NCI-H510A (cell line): Measurements from ENCODE around the gene TMEM247.

ENCODE experiments used
- DNase-seq: peaks from one replicate; lab custom pipeline; 2025; lab: John Stamatoyannopoulos, UW

The TMEM247 gene

DNA sequence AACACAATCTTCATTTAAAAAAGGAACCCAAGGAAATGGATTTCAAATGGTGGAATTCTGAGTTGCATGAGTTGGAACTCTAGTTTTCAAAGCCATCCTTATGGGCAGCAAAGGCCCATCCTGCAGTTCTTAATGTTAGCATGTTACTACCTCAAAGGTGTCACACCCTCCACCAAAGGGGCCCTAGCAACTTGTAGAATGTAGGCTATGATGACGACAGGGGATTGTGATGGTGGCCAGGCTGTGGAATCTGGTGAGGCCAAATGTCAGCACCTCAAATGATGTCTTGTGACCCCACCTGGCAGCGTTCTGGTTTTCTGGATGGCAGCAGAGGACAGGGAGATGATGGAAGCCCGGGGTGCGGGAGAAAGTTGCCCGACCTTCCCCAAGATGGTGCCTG lies at the start of gene TMEM247:
Gene TMEM247, plus strand, starts transcription at position 301 of the 400 bp plus-strand sequence.
- no peak for DNase-seq

DNA sequence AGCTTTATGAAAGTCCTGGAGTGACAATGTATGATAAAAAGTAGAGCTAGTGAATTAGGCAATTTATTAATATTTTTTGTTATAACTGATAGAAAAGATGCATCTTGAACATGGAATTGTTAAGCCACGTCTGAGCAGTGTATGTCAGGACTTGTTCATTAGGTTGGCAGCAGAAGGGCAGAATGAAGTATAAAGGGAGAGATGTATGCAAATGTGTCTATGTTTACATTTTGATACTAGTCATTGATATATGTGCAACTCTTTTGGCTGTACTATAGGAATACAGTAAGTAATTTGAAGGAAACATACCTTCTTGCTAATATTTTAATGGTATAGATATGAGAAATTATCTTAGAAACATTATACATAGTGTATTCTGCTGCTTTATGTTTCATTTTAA lies 49.0 kb upstream of the TMEM247 start:
- DNase-seq, result no peak

DNA sequence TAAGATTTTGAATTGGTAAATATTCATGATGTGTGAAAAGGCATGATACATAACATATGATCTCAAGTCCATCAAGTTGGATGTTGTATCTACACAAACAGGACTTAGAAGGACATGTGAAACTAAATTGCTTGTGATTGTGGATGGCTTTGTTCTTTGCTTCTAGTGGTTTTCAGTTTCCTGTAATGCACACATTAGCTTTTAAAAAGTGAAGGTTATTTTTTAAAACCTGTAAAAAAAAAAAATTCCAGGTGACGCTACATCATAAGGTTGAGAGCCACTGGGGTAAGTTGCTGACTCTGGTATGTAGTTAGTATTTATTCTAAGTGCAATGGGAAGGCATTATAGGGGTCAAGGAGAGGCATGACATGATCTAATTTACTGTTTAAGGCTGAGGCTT lies 48.4 kb upstream of the TMEM247 start:
- no peak for DNase-seq

DNA sequence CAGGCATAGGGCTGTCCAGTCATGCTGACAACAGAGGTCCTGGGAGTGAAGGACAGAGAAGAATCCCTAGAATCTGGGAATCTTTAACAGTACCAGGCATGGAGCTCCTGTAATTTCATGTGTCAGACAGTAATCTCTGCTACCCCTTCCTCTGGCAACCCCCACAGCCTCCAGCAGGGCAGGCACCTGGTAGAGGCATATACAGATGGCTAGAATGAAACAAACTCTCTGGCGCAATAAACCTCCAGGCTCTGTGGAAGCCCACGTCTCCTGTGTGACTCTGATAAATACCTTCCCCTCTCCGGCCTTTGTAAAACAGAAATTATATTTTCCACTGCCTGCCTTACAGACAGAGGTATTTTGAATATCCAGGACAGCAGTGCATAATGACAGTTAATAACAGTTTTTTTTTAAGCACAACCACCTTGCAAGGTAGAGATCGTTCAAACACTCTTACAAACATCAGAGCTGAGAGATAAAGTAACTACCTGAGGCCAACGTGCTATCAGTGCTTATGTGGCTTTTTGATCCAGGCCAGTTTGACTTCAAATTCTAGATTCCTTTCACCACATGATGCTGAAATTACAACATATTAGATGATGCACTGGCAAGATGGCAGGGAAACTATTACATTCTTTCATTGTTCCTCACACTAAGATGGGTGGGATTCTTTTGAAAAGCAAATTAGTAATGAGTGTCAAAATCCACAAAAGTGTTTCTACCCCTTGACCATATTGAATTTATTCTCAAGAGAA lies 47.7 kb upstream of the TMEM247 start:
- no peak for DNase-seq

DNA sequence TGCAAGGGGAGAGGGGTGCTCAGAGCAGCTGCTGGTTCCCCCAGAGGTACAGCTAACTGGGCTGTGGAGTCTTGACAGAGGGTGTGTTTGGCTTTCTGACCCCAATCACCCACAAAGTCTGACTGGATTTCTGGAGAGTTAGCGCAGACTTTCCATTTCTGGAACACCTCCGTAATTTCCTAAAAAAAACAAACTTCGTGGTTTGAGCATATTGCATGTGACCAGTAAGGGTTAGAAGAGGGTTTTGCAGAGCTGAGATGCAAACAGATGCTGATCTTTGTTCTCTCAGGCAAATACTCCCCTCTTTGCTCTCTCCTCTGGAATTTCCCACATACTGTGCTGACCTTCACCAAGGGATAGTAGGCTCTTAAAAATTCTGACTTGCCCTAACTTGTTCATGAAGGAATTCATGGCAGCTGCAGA lies 44.5 kb upstream of the TMEM247 start:
- no peak for DNase-seq

DNA sequence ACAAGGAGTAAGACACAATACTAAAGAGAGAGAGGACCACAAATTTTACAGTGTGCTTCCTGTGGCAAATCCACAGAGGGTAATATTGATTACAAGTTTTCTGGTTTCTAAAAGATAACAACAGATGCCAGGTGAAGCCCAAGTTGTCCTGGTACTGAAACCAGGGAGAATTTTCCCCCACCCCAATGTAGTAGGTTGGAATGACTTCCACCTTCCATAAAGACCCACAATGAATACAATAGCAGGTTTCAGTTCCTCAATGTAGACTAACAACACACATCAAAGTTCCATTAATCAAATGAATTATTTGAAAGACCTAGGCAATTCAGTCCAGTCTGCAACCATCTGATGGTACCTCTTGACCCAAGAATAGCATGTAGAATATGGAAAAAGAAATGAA lies 44.0 kb upstream of the TMEM247 start:
- no peak for DNase-seq

DNA sequence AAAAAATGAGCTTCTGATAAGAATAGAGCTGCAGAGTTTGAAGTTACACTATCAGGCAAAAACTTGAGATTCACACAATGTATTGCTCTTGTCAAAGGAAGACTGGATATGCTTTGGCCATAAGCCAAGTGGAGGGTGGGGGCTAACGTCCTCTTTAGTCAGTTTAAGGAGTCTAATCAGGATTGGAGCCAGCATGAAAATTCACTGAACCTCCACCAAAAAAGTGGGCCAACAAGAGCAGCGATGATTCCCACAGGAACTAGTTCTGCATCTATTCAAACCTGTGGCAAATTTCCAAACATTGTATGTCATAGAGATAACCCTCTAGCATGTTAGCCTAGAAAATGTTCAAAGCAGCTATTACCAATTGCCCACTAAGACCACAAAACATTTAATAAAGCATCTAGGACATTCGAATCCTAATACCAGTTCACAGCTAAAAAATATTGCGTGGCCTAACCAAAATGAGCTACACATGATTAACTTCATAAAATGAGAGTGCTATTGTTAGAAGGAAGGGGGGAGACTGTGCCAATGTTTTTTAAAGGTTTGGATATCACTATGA lies 43.5 kb upstream of the TMEM247 start:
- DNase-seq, result no peak

DNA sequence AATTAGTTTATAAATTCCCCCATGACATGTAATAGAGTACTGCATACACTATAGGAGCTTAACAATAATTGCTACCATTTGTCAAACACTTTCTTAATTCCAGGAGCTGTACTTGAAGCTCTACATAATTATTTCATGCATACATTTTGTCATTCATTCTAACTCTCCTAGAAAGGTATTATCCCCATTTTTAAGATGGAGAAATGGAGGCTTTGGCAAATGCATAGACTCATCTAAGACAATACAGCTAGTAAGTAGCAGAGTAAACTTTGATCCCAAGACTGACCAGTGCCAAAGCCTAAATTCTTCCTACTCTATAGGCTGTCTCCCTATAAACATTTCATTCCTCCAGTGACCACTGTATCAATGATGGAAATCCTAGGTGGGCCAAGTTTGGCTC lies 42.6 kb upstream of the TMEM247 start:
- DNase-seq, result no peak

DNA sequence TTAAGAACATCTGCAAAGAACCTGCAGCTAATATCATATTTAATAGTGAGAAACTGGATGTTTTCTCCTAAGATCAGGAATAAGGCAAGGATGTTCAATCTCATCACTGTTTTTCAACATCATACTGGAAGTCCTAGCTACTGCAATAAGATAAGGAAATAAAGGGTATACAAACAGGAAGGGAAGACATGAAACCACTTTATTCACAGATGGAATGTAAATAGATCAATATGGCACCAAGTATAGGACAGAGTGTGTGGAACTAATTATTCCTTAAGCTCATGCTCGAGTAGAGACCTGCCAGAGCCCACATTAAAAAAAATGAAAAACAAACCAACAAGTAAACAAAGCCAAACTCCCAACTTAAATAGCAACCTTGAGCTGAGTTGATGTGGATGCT lies 41.3 kb upstream of the TMEM247 start:
- no peak for DNase-seq

DNA sequence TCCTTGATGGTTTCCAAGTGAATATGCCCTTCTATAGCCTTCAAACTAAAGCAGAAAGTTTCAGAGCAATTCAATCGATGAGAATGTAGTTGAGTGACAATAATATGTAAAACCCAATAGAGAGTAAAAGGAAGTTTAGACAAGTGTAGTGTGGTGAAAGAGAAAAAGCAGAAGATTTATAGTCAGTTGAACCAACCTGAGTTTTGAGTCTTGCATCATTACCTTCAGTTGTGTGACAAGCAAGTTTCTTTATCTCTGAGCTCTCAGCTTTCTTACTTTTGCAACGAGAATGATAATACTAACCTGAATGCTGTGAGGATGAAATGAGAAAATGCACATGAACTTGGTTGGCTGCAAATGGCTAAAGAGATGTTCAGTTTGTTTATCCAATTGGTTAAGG lies 40.6 kb upstream of the TMEM247 start:
- no peak for DNase-seq

DNA sequence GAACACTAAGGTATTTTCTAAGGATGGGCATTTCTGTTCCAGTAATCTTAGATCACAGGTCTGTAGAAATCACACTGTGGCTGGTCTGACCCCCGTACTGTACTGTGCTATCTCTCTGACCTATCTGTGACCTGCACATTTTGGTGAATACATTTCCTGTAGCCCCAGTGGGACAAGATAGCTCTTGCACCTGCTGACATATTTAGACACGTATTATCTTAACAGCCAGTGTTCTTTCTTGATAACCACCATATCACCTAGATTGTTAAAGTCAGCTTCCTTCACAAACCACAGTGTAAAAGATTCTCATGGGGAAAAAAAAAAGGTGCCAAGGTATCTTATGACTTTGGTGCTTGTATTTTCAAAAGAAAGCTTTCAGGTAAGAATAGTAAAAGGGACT lies 39.8 kb upstream of the TMEM247 start:
- no peak for DNase-seq

DNA sequence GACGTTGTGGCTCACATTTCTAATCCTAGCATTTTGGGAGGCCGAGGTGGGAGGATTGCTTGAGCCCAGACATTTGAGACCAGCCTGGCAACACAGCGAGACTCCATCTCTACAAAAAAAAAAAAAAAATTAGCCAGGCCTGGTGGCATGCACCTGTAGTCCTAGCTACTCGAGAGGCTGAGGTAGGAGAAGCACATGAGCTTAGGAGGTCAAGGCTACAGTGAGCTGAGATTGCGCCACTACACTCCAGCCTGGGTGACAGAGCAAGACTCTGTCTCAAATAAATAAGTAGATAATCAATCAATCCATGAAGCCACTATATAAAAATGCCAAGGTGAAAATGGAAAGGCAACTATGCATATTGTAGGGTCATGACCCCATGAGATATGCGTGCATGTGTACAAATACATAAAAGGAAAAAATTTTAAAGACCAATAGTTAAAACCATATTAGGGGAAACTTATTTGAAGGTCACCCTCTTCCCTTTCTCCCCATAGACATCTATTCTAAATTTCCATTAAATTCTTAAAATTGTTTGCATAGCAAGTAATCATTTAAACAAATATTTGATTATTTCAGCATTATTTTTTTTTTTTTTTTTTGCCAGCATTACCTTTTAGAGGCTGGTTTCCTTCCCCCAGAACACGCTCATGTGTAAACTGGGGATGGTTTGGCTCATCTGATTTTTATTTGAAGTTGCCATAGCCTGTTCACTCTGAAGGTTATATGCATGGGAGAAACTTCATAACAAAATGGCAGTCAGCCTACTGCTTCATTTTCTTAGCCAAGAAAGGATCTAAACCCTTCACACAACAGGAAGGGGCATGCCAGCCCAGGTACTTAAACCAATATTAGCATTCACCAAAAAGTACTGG lies 37.3 kb upstream of the TMEM247 start:
- no peak for DNase-seq

DNA sequence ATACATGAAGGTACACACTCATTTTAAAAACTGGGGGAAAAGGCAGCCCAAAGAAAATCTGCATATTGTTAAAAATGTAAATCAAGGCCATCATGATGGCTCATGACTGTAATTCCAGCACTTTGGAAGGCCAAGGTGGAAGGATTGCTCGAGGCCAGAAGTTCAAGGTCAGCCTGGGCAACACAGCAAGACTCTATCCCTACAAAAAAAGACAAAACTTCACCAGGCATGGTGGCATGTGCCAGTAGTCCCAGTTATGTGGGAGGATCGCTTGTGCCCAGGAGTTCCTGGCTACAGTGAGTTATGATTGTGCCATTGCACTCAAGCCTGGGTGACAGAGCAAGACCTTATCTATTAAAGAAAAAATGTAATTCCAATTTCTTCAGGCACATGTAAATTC lies 34.6 kb upstream of the TMEM247 start:
- DNase-seq, result no peak

DNA sequence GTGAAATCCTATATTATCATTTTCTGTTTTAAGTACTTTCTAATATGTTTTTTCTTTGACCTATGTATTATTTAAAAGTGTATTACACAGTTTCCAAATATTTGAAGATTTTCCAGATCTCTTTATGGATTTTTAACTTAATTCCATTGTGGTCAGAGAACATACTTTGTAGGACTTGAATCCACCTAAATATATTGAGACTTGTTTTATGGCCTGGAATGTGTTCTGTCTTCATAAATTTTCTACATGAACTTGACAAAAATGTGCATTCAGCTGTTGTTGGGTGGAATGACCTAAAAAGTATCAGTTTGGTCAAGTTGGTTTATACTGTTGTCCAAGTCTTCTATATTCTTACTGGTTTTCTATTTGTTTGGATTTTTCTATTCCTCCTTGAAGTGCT lies 33.8 kb upstream of the TMEM247 start:
- DNase-seq, result no peak

DNA sequence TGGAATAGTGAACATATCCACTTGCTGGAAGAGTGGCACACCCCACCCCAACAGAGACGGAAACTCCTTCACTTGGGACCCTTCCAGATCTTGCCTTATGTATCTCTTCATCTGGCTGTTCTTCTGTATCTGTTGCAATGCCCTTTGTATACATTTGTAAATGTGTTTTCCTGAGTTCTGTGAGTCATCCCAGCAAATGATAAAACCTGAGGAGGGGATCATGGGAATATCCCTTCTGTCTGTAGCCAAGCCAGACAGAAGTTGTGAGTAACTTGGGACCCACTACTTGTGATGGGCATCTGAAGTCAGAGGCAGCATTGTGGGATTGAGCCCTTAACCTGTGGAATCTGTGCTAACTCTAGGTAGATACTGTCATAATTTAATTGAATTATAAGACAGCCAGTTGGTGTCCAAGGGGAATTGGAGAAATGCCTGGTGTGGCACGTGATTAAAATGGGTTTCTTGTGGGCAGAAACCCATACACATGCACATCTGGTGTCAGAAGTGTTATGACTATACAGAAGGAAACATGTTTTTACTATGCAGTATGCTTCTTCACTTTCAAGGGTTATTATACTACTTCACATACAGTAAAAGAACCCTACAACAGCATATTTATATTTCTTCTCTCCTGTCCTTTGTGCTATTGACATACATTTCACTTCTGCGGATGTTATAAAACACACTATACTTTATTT lies 32.3 kb upstream of the TMEM247 start:
- DNase-seq, result no peak

DNA sequence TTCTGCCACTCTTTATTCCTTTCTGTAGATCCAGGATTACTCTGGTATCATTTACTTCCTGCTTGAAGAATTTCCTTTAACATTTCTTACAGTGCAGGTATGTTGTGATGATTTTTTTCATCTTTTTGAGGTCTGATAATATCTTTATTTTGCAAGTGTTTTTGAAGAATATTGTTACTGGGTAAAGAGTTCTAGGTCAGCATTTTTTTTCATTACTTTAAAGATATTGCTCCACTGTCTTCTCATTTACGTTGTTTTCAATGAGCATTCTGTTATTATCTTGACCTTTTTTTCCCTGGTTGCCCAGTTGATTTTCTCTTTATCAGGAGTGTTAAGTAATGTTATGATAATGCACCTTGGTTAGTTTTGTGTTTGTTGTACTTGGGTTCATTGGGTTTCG lies 31.7 kb upstream of the TMEM247 start:
- no peak for DNase-seq

DNA sequence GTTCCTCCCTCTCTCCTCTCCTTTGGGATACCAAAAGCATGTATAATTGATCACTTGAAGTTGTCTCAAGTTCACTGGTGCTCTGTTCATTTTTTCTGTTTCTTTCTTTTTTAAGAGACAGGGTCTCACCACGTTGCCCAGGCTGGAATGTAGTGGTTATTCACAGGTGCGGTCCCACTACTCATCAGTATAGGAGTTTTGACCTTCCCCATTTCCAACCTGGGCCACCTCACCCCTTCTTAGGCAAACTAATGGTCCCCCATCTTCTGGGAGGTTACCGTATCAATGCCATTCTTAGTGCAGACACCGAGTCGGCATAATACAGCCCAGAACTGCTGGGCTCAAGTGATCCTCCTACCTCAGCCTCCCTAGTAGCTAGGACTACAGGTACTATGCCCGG lies 31.3 kb upstream of the TMEM247 start:
- no peak for DNase-seq

DNA sequence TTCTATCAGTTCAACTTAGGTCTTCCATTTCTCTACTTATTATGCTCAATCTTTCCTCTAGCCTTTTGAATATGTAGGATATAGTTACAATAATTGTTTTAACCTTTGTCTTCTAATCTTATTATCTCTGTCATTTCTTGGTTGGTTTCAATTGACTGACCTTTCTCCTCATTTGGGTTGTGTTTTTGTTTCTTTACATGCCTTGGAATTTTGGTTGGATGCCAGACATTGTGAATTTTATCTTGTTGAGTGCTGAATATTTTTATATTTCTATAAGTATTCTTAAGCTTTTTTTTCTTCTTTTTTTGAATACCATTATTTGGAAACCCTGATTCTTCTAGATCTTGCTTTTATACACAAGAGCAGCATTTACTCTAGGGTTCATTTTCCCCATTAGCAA lies 30.7 kb upstream of the TMEM247 start:
- DNase-seq, result no peak

DNA sequence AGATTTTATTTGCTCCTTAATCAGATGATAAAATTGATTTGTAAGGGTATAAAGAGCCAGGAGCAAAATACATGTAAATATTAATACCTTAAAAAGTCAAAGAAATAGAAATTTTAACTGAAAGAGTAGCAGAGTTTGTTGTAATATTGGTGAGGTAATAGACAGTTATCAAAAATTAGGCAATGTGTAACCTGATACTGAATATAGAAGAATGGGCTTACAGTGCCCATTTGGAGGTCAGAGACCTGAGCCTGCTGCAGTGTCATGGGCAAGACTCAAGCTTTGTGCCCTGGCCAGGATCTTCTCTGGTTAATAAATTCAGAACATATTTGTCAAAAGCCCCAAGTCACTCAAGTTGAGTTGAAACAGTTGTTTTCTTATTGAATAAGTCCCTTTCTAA lies 29.7 kb upstream of the TMEM247 start:
- no peak for DNase-seq

DNA sequence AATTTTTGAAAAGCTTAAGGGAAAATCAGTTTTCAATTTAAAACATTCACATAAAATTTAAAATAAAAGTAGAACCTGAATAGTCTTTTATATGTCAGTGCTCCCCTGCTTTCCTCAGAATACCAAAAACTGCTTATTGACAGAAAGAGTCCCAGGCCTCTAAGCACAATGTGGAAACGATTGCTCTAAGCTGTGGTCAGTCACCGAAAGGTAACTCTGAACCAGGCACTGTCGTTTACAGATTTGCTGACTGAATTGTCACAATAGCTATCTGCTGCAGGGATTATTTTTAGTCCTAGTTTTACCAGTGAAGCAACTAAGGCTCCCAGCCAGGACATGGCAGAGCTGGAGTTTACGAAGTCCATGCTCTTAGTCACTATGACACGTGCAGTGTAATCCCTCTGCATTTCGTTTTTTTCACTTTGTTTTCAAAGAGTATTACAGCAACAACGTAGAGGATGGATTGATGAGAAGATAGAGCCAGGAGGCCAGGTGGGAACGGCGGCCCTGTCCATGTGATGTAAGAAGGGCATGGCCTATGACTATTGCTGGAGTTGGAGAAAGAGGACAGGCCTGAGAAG lies 28.1 kb upstream of the TMEM247 start:
- DNase-seq, result no peak

DNA sequence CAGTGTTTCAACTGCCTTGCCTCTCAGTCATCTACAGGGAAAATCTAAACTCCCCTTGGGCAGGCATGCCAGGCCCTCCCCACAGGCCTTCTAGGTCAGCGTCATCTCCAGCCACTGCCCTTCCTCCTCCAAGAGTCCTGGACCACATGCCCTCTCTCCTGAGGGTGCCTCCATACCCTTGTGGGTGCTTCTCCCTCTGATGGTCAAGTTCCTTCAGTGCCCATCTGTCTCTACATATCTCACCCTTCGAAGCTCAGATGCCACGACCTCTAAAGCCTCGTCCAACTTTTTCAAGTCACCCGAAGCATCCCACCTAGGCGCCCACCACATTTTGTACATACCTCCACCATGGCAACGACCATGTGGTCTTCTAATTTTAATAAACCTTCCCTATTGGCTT lies 22.6 kb upstream of the TMEM247 start:
- no peak for DNase-seq
